RWPE1 (cell line): Measurements from ENCODE around the gene GUCY2C.

Experiments used
- CTCF ChIA-PET: fragments of 350-600 bp; sonication (Branson Sonifier 250); formaldehyde crosslinking; extraction: SDS; loops from one replicate; lab custom pipeline; 2021; lab: Yijun Ruan, JAX
- POLR2A ChIA-PET: fragments of 400-600 bp; formaldehyde crosslinking; extraction: SDS; loops from one replicate; lab custom pipeline; 2020; ENCODE audit warnings: antibody characterized with exemption; ENCODE audit not compliant: low non-redundant PET; lab: Yijun Ruan, JAX
- DNase-seq: peaks from one replicate; pipeline ENCODE4 v3.0.0; 2012; ENCODE audit warnings: low spot score
- H3K27ac ChIP-seq: fragments of 450-650 bp; 2 replicates; pipeline ENCODE4 v1.5.1; 2017
- TF ChIP-seq, protein P1 (sequence below): fragments of 450-650 bp; conservative IDR thresholded peaks from 2 replicates; pipeline ENCODE4 v1.5.1; 2017; ENCODE audit warnings: low read depth, mild to moderate bottlenecking

The GUCY2C gene

DNA sequence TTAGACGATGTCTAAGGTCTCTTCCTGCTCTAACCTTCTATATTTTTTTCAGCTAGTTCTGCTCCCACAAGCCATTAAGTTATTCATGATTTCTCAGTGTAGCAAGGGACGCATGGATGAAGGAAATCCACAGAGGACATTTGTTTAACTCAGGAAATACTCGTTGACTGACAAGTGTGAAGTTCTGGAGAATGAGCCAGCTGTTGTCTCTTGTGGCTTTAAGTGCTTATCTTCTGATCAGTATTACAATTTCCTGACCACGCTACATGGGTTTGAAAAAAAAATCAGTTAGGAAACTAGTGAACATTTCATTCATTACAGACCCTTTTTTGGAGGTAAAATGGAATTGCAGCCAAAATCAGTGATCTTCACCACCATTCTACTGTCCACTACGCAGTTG, 53.1 kb downstream of the GUCY2C start:
- CTCF ChIA-PET, result no interaction called here
- H3K27ac ChIP-seq, result no peak overlapping the region
- TF ChIP-seq, protein P1, sequence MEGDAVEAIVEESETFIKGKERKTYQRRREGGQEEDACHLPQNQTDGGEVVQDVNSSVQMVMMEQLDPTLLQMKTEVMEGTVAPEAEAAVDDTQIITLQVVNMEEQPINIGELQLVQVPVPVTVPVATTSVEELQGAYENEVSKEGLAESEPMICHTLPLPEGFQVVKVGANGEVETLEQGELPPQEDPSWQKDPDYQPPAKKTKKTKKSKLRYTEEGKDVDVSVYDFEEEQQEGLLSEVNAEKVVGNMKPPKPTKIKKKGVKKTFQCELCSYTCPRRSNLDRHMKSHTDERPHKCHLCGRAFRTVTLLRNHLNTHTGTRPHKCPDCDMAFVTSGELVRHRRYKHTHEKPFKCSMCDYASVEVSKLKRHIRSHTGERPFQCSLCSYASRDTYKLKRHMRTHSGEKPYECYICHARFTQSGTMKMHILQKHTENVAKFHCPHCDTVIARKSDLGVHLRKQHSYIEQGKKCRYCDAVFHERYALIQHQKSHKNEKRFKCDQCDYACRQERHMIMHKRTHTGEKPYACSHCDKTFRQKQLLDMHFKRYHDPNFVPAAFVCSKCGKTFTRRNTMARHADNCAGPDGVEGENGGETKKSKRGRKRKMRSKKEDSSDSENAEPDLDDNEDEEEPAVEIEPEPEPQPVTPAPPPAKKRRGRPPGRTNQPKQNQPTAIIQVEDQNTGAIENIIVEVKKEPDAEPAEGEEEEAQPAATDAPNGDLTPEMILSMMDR, result no peak
- POLR2A ChIA-PET, result no interaction called here
- DNase-seq, result no peak

DNA sequence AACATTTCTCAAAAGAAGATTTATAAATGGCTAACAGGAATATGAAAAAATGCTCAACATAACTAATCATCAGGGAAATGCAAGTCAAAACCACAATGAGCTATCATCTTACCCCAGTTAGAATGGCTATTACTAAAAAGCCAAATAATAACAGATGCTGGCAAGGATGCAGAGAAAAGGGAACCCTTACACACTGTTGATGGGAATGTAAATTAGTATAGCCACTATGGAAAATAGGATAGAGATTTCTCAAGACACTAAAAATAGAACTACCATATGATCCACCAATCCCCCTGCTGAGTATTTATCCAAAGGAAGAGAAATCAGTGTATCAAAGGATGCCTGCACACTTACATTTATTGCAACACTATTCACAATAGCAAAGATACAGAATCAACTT, 58.3 kb downstream of the GUCY2C start:
- CTCF ChIA-PET, result no interaction called here
- POLR2A ChIA-PET, result no interaction called here
- TF ChIP-seq, protein P1, result no peak
- no peak overlapping the region for H3K27ac ChIP-seq
- no peak for DNase-seq

DNA sequence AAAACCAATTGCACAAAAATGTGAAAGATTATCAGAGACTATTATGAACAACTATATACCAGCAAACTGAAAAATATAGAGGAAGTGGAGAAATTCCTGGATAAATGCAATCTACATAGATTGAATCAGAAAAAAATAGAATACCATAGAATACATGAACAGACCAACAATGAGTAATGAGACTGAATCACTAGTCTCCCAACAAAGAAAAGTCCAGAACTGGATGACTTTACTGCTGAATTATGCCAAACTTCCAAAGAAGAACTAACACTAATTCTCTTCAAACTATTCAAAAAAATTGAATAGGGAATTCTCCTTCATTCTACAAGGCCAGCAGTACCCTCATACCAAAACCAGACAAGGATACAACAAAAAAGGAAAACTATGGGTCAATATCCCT, 60.6 kb downstream of the GUCY2C start:
- ChIA-PET POLR2A (no interaction called here), CTCF (no interaction called here)
- DNase-seq, result no peak
- H3K27ac ChIP-seq, result no peak overlapping the region
- TF ChIP-seq, protein P1, result no peak

DNA sequence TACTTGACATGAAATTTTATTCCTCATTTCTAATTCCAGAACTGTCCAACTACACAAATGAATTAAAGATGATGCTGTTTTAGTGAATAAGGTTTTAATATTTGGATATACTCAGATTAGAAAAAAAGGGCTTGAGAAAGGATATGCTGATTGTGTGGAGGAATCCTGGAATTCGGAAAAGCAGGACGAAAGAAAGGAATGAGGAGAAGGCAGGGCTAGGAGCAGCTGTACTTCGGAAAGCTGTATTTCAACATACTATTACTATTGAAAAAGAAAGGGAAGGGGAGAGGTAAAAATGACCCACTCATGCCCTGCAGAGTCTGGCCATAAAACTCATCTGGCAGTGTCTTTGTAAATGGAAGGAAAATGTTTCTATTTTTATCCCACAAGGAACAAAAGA, 65.6 kb downstream of the GUCY2C start:
- POLR2A ChIA-PET, result no interaction called here
- no peak for DNase-seq
- no peak overlapping the region for H3K27ac ChIP-seq
- CTCF ChIA-PET, result no interaction called here
- TF ChIP-seq, protein P1, result no peak

DNA sequence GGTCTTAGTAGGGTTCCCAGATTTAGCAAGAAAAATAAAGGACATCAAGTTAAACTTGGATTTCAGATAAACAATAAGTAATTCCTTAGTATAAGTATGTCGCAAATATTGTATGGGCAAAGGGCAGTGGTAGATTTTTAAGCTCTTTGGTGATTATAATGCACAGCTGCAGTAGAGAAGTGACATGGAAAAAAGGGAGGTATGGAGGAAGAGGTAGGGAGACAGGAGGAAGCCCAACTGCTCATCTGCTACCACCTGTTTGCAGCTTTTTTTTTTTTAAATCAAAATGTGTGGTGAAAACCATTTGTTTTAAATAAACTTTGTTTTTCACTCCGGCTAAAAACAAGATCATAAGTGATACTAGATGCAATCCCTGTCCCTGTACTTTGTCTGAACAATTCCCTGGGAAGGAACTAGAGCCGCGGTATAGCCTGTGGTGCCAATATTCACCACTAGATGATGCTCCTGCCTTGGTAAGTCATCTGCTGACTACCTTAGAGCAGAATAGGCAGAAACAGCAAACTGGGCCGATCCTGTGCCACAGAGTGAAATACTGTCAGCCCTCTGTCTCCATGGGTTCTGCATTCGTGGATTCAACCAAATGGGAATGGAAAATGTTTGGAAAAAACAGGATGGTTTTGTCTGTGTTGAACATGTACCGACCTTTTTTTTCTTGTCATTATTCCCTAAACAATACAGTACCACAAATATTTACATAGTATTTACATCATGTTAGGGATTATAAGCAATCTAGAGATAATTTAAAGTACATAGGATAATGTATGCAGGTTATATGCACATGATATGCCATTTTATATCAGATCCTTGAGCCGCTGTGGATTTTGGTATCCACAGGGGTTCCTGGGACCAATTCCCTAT, 66.3 kb downstream of the GUCY2C start:
- POLR2A ChIA-PET, result no interaction called here

DNA sequence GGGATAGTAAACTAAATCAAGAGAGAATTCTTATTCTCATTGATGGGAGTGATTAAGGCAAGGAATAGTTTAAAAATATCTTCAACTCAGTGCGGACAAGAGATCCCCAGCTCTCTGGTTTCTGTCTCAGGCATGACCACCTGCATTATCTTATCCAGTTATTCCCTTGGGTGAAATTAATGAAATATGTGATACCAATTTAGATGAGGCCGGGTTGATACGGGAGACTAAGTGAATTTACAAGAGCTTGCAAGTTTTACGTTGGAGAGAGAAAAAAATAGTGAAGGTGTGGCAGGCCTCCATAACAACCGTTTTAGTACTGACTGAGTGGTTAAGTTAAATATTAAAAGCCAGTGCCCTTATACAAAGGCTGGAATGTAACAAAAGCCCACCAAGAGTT, 67.6 kb downstream of the GUCY2C start:
- TF ChIP-seq, protein P1, result no peak
- ChIA-PET POLR2A (no interaction called here), CTCF (no interaction called here)
- no peak overlapping the region for H3K27ac ChIP-seq
- no peak for DNase-seq

More for the DNA sequence above, 66.3 kb downstream of the GUCY2C start:
- no peak overlapping the region for H3K27ac ChIP-seq
- CTCF ChIA-PET, result interaction anchor here (0.6 to 0.9 kb wide), 8 partner anchors 17 to 559 kb away, joined by 3 to 6 read pairs (median 3); no protein-coding TSS in a partner anchor
- TF ChIP-seq, protein P1, result peak; percentile 86
- DNase-seq, result peak; percentile 58
